ENCODE measurements around the gene DAB2IP. TPM values are rescaled to one million over a fixed set of nuclear protein-coding genes. Genes with fewer than 3 reads are reported as not detected.

Gene DAB2IP
- total RNA-seq, 1 experiment from 2014 or later: 31.0 TPM

GRCh38 chr9:121831869-121832268 is 180.4 kb downstream of the DAB2IP start:
- Histone ChIP-seq H3K79me2 (ENCODE audit: insufficient read depth, low read length) (no peaks in the 10 kb centered on the region), H3K4me3 (replicated peaks in 1 of 2; ENCODE audit: low read depth in 1 of 2, low read length in 2 of 2) (no peak overlapping the region), H3K9me3 (ENCODE audit: control insufficient read depth in 1 of 2, insufficient read depth in 1 of 2, low read depth in 1 of 2, low read length in 2 of 2) (no peaks in the 10 kb centered on the region), H4K20me1 (ENCODE audit: insufficient read depth) (no peaks in the 10 kb centered on the region), H3K9ac (ENCODE audit: low read length) (no peak overlapping the region), H3K27me3 (ENCODE audit: insufficient read depth, low read length) (no peaks in the 10 kb centered on the region), H3K9me2 (ENCODE audit: insufficient read depth) (no peaks in the 10 kb centered on the region), H3K36me3 (ENCODE audit: control insufficient read depth in 1 of 2, insufficient read depth in 2 of 2, low read length in 2 of 2) (no peaks in the 10 kb centered on the region), H2AFZ (ENCODE audit: low read depth, low read length, poor library complexity, severe bottlenecking) (no peak overlapping the region), H3K27ac (ENCODE audit: low read depth, low read length) (no peak overlapping the region), H3K4me2 (ENCODE audit: low read length) (no peak overlapping the region), H3K4me1 (ENCODE audit: control insufficient read depth in 1 of 2, insufficient read depth in 2 of 2, low read length in 2 of 2) (no peaks in the 10 kb centered on the region)
- ChIA-PET RAD21 (ENCODE audit: low non-redundant PET in 1 of 2, low total read pairs in 2 of 2, uncharacterized antibody in 2 of 2, unreplicated experiment in 2 of 2) (no interaction called here), CTCF (no interaction called here), POLR2A (no interaction called here)
- intact Hi-C loops (cut with micrococcal nuclease): no loop called here
- ATAC-seq (no peak), DNase-seq (ENCODE audit: low read depth, low spot score) (no peak)
- no TSS peak for BruUV-seq (replicated peaks)
- TF ChIP-seq JUND (IDR thresholded peaks at IDR 0.05): no peak
- TF ChIP-seq EZH2phosphoT487 (IDR thresholded peaks at IDR 0.05; ENCODE audit: borderline replicate concordance): no peak
- TF ChIP-seq CBX3 (IDR thresholded peaks at IDR 0.05; ENCODE audit: low read depth): no peak
- no peak for TF ChIP-seq POLR2AphosphoS5 (IDR thresholded peaks at IDR 0.05; ENCODE audit: low read depth, low read length)
- no peak for TF ChIP-seq SRF (IDR thresholded peaks at IDR 0.05; ENCODE audit: low read depth)
- TF ChIP-seq YY1 (IDR thresholded peaks at IDR 0.05; ENCODE audit: extremely low read depth, insufficient replicate concordance, low read depth, low read length): no peak
- TF ChIP-seq EGR1 (IDR thresholded peaks at IDR 0.05; ENCODE audit: low read depth): no peak
- no peak for TF ChIP-seq SP1 (IDR thresholded peaks at IDR 0.05; ENCODE audit: low read depth)

GRCh38 chr9:121833061-121833460 is 181.6 kb downstream of the DAB2IP start:
- H3K9me3 ChIP-seq (ENCODE audit: control insufficient read depth in 1 of 2, insufficient read depth in 1 of 2, low read depth in 1 of 2, low read length in 2 of 2): no peaks in the 10 kb centered on the region
- POLR2A ChIA-PET: no interaction called here
- no peaks in the 10 kb centered on the region for H3K79me2 ChIP-seq (ENCODE audit: insufficient read depth, low read length)
- H3K27me3 ChIP-seq (ENCODE audit: insufficient read depth, low read length): no peaks in the 10 kb centered on the region
- H3K9me2 ChIP-seq (ENCODE audit: insufficient read depth): no peaks in the 10 kb centered on the region
- DNase-seq (ENCODE audit: low read depth, low spot score) (no peak), ATAC-seq (no peak)
- H4K20me1 ChIP-seq (ENCODE audit: insufficient read depth): no peaks in the 10 kb centered on the region
- no peak overlapping the region for H3K4me3 ChIP-seq (replicated peaks in 1 of 2; ENCODE audit: low read depth in 1 of 2, low read length in 2 of 2)
- no peak for TF ChIP-seq EGR1 (IDR thresholded peaks at IDR 0.05; ENCODE audit: low read depth)
- TF ChIP-seq JUND (IDR thresholded peaks at IDR 0.05): no peak
- no peaks in the 10 kb centered on the region for H3K4me1 ChIP-seq (ENCODE audit: control insufficient read depth in 1 of 2, insufficient read depth in 2 of 2, low read length in 2 of 2)
- RAD21 ChIA-PET (ENCODE audit: low non-redundant PET in 1 of 2, low total read pairs in 2 of 2, uncharacterized antibody in 2 of 2, unreplicated experiment in 2 of 2): no interaction called here
- no peak overlapping the region for H3K9ac ChIP-seq (ENCODE audit: low read length)
- H2AFZ ChIP-seq (ENCODE audit: low read depth, low read length, poor library complexity, severe bottlenecking): no peak overlapping the region
- CTCF ChIA-PET: no interaction called here
- no peak overlapping the region for H3K27ac ChIP-seq (ENCODE audit: low read depth, low read length)
- no peaks in the 10 kb centered on the region for H3K36me3 ChIP-seq (ENCODE audit: control insufficient read depth in 1 of 2, insufficient read depth in 2 of 2, low read length in 2 of 2)
- intact Hi-C loops (cut with micrococcal nuclease): no loop called here
- no TSS peak for BruUV-seq (replicated peaks)
- no peak overlapping the region for H3K4me2 ChIP-seq (ENCODE audit: low read length)

Other genes with a start within 250 kb of the DAB2IP start
- not detected for gene GGTA1, start 151.8 kb upstream of the DAB2IP start, total RNA-seq (2021; ENCODE audit: unreplicated experiment)

Data from HCT116 (cell line).